Measurements from ENCODE around the gene TMEM132C. TPM values are rescaled to one million over a fixed set of nuclear protein-coding genes. Genes with fewer than 3 reads are reported as not detected.

Gene TMEM132C
- total RNA-seq, 1 experiment from 2014 or later = not detected

- DNase-seq (ENCODE audit: low spot score) = no peak
Observed at GRCh38 chr12:128338386-128339125, 71.6 kb downstream of the TMEM132C start.

GRCh38 chr12:128339126-128339520 lies 72.2 kb downstream of the TMEM132C start:
- no peak for DNase-seq (ENCODE audit: low spot score)

GRCh38 chr12:128339631-128340030 lies 72.7 kb downstream of the TMEM132C start:
- no peak for DNase-seq (ENCODE audit: low spot score)

- no peak for DNase-seq (ENCODE audit: low spot score)
Observed at GRCh38 chr12:128353301-128353700, 86.3 kb downstream of the TMEM132C start.

GRCh38 chr12:128356547-128356946 lies 89.6 kb downstream of the TMEM132C start:
- no peak for DNase-seq (ENCODE audit: low spot score)

GRCh38 chr12:128361400-128361995 lies 94.5 kb downstream of the TMEM132C start:
- no peak for DNase-seq (ENCODE audit: low spot score)

GRCh38 chr12:128365032-128365431 lies 98.1 kb downstream of the TMEM132C start:
- DNase-seq (ENCODE audit: low spot score) = no peak

GRCh38 chr12:128365651-128366231 lies 98.8 kb downstream of the TMEM132C start:
- DNase-seq (ENCODE audit: low spot score) = no peak

- DNase-seq (ENCODE audit: low spot score) = no peak
Observed at GRCh38 chr12:128367961-128368360, 101.0 kb downstream of the TMEM132C start.

GRCh38 chr12:128381541-128381940 lies 114.6 kb downstream of the TMEM132C start:
- no peak for DNase-seq (ENCODE audit: low spot score)

GRCh38 chr12:128381946-128382345 lies 115.0 kb downstream of the TMEM132C start:
- DNase-seq (ENCODE audit: low spot score) = no peak

- no peak for DNase-seq (ENCODE audit: low spot score)
Observed at GRCh38 chr12:128382946-128383345, 116.0 kb downstream of the TMEM132C start.

GRCh38 chr12:128383357-128383937 lies 116.5 kb downstream of the TMEM132C start:
- DNase-seq (ENCODE audit: low spot score) = no peak

- DNase-seq (ENCODE audit: low spot score) = no peak
Observed at GRCh38 chr12:128385736-128386135, 118.8 kb downstream of the TMEM132C start.

GRCh38 chr12:128387811-128388422 lies 120.9 kb downstream of the TMEM132C start:
- DNase-seq (ENCODE audit: low spot score) = no peak

GRCh38 chr12:128388461-128389000 lies 121.6 kb downstream of the TMEM132C start:
- DNase-seq (ENCODE audit: low spot score) = no peak

- no peak for DNase-seq (ENCODE audit: low spot score)
Observed at GRCh38 chr12:128393346-128393745, 126.4 kb downstream of the TMEM132C start.

- DNase-seq (ENCODE audit: low spot score) = no peak
Observed at GRCh38 chr12:128394137-128394536, 127.2 kb downstream of the TMEM132C start.

GRCh38 chr12:128399253-128399652 lies 132.3 kb downstream of the TMEM132C start:
- DNase-seq (ENCODE audit: low spot score) = no peak

GRCh38 chr12:128402486-128403243 lies 135.7 kb downstream of the TMEM132C start:
- no peak for DNase-seq (ENCODE audit: low spot score)

- no peak for DNase-seq (ENCODE audit: low spot score)
Observed at GRCh38 chr12:128408669-128409068, 141.7 kb downstream of the TMEM132C start.
